Measurements from ENCODE around the gene SYCE3.

Gene SYCE3

DNA sequence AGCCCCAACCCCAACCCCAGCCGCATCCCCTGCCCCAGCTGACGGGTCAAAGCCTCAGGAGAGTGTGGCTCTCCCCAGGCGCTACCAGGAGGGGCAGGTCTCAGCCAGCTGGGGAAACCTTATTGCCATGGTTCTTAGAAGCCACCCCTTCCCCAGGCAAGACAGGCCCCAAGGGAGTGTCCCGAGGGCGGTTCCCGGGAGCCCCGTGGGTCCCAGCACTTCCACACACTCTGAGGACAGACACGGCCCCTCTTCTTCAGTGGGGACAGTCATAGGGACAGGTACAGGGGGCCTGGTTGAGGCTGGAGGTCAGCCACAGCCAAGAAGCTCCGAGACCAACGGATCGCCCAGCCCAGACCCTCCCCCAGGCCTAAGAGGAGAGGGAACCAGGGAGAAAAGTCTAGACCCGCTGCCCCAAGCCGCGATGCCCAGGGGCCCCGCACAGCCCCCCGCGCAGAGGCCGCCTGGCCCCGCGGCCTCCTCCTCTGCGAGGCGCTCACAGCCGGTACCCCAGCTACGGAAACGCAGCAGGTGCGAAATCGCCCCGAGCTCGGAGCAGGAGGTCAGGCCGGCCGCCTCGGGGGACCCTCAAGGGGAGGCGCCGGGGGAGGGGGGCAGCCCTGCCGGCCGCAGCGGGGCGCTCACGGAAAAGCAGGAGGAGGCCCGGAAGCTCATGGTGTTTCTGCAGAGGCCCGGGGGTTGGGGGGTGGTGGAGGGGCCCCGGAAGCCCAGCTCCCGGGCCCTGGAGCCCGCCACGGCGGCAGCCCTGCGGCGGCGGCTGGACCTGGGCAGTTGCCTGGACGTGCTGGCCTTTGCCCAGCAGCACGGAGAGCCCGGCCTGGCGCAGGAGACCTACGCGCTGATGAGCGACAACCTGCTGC is 14.4 kb downstream of the SYCE3 start:
- peak; percentile 43 for DNase-seq

GRCh38 chr22:50547263-50547985 is 15.3 kb downstream of the SYCE3 start:
- no peak for DNase-seq

GRCh38 chr22:50546326-50547262 is 16.1 kb downstream of the SYCE3 start:
- DNase-seq: no peak

DNA sequence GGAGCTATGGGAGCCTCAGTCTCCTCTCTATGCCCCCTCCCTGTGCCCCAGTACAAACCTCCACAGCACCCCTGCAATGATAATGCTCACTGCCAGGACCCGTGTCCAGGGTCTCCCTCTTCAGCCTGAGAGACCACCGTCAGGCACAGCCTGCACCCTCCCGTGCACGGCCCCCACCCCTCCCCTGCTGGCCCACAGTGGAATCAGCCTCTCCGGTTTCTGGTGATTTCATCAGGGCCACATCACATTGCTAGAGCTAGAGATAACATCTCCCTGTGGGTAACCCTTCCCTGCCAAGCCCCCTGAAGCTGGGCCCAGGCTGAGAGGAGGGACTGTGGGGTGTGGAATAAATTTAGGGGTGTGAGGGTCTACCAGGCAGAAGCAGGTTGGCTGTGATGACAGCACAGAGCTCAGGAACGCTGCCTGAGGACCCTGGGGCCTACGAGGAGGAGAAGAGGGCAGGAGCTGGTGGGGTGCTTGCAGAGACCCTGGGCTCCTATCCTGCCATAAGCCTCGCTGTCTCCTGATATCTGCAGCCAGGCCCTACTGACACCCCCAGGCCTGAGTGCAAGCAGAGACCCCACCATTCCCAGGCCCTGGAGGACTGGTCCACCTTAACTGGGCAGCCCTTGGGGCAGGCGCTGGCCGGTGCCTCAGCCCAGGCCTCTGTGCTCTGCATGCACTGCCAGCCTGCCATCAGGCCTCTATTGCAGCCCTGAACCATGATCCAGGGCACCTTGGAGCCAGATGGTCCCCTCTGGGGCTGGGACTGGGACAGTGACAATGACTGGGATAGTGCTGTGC is 17.0 kb downstream of the SYCE3 start, which contains the start of gene KLHDC7B:
Gene KLHDC7B (plus strand): TSS at position 378 of the 804 bp plus-strand sequence. CDS start 345 bp downstream, at position 723.
- no peak for DNase-seq

GRCh38 chr22:50544746-50545253 is 17.9 kb downstream of the SYCE3 start:
- DNase-seq: no peak

DNA sequence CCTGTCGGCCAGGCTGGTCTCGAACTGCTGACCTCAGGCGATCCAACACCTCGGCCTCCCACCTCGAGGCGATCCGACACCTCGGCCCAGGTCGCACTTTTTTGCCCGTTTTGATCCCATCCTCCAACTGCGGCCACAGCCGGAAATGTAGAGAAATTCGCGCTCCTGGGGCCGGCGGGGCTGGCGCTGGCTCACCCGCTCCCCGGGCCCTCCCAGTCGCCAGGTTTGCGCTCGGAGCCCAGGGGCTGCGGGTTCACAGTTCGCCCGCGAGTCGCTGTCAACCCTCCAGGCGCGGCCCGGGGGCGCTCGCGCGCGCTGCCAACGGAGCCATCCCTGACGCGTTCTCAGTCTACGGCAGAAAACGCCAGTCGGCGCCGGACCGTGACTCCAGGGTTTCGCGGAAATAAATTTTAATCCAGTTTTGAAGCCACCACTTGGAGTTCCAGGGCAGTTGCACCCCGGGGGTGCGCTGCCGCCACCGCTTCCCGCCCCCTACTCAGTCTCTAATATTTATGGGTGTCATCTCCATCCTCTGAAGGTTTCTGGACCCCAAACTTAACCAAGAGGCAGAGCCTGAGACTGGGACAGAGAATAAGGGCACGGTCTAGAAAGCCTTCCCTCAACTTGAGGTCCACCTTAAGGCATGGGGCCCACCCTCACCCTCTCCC is 18.5 kb downstream of the SYCE3 start:
- peak; percentile 86 for DNase-seq

- DNase-seq: peak; percentile 74
Observed at GRCh38 chr22:50542416-50542927, 20.2 kb downstream of the SYCE3 start.

DNA sequence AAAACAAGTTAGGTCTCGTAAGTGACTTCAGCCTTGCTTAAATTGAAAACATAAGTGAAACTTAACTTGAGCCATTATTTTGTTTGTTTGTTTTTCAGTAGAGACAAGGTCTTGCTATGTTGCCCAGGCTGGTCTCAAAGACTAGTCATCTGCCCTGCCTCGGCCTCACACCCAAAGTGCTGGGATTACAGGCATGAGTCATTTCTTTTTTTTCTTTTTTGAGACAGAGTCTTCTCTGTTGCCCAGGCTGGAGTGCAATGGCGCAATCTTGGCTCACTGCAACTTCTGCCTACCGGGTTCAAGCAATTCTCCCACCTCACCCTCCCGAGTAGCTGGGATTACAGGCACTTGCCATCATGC is 21.1 kb downstream of the SYCE3 start:
- DNase-seq: peak; percentile 82

- DNase-seq: no peak
Observed at GRCh38 chr22:50540381-50540780, 22.3 kb downstream of the SYCE3 start.

DNA sequence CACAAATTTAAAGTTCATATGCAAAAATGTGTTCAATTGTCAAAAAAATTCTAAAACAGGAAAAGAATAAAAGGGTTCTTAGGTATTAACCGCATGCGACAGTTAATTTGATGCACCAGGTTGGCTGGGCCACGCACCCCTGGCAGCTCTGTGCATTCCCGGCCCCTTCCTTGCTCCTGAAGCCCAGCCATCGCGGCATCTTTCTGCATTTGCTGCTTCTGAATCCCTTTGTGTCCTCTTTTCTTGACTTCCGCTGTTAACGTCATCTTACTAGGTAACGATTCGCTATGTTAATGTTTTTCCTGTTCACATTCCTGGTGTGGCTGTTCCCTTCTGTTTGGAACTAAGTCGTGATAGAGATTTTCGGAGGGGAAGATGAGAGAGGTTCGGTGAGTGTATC is 25.0 kb downstream of the SYCE3 start:
- no peak for DNase-seq

DNA sequence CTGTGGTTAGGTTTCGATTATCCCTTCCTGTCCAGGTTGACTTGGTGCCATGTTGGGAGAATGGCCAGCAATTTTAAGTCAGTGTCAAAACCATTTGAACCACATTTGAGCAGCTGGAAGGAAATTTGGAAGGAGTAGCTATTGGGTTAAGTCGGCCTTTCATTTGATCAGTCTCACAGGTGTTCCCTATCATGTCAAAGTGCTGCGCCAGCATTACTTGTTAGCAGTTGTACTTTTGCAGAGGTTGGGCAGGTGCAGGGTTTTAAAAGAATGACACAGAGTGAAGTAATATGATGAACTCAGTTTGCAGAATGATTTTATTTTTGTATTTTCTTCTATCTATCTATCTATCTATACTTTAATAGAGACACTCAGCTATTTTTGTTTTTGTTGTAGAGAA is 26.5 kb downstream of the SYCE3 start:
- DNase-seq: no peak

- DNase-seq: no peak
Observed at GRCh38 chr22:50535113-50535512, 27.6 kb downstream of the SYCE3 start.

DNA sequence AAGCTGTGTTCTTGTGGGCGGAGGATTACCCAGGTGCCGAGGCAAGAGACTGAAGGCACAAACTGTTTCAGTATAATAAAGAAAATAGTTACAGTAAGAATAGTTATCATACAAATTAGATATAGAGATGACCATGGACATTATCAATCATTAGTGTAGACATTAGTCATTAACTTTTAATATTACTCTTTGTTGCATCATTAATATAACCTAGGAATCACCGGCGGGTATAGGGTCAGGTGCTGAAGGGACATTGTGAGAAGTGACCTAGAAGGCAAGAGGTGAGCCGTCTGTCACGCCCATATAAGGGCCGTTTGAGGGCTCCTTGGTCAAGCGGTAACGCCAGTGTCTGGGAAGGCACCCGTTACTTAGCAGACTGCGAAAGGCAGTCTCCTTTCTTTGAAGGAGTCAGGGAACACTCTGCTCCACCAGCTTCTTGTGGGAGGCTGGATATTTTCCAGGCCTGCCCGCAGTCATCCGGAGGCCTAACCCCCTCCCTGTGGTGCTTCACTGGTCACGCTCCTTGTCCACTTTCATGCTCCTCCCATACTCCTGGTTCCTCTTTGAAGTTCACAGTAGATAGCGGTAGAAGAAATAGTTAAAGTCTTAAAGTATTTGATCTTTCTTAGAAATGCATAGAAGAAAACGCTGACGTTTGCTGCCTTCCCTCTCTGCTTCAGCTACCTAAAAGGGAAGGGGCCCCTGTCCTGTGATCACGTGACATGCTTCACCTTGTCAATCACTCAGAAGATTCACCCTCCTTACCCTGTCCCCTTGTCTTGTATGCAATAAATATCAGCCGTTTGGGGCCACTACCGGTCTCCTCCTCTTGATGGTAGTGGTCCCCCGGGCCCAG is 28.6 kb downstream of the SYCE3 start:
- DNase-seq: peak; percentile 57

DNA sequence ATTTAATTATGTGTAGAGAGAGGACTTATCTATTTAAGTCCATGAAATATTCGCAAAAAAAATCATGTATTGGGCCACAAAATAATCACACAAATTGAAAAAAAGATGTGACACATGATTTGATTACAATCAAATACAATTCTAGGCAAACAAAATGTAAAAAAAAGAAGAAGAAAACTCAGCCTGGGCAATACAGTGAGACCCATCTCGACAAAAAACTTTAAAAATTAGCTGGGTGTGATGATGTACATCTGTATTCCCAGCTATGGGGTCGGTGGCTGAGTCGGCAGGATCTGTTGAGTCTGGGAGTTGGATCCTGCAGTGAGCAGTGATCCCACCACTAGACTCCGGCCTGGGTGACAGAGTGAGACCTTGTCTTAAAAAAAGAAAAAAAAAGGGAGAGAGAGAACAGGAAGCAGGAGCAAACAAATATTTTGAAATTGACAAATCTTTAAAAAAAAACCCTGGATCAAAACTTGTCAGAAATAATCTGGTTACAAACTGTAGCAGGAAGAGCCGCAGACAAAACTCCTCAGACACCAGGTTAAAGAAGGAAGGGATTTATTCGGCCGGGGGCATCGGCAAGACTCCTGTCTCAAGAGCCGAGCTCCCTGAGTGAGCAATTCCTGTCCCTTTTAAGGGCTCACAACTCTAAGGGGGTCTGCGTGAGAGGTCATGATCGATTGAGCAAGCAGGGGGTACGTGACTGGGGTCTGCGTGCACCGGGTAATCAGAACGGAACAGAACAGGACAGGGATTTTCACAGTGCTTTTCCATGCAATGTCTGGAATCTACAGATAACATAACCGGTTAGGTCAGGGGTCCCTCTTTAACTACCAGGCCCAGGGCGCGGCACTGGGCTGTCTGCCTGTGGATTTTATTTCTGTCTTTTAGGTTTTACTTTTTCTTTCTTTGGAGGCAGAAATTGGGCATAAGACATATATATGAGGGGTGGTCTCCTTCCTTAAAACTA is 29.6 kb downstream of the SYCE3 start:
- no peak for DNase-seq

- DNase-seq: peak; percentile 47
Observed at GRCh38 chr22:50531962-50532674, 30.6 kb downstream of the SYCE3 start.

GRCh38 chr22:50531546-50531961 is 31.2 kb downstream of the SYCE3 start:
- DNase-seq: peak; percentile 83

DNA sequence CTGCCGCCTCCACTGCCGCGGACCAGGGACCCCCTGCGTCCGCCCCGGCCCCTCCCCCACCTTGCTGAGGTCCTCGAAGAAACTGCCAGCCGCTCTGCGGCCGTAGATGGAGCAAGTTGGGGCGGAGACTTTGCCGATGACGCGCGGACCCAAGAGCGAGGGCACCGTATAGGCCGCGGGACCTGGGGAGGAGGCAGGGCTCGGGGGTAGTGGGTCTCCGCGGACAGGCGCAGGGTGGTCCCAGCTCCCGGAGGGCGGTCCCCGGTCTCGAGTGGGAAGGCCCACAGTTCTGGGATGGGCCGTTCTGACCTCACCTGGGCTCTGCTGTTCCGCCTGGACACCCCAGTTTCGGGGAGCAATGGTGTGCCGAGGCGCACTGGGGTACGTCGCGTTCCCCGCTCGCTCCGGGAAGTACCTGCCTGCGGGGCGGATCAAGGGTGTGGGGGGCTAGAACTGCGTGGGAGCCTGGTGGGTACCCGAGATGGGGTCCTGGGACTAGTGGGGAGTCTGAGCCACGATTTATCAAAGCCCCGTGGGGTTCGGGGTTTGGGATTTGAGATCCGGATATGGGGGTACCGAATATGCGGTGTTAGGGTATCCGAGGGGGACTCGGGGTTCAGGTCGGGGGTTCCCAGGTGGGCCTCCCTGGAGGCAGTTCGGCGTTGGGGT is 31.7 kb downstream of the SYCE3 start:
- peak; percentile 90 for DNase-seq

DNA sequence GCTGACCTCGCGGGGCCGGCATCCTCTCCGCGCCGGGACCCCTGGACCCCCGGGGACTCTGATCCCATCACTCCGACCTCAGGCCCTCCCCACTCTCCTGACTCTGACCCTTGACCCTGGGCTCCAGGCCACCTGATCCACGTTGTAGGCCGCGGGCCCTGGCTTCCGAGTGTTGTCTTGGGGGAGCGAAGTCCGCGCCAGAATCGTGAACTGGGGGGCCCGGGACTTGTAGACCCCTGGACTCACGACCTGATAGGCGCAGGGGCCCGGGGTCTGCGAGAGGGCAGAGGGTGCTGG is 32.2 kb downstream of the SYCE3 start:
- DNase-seq: peak; percentile 38
